HEK293 (cell line): ENCODE measurements around the gene PIP4K2C.
A peak's percentile ranks its signal among the peaks of the same experiment; 100 is the strongest.

Experiments used
- GFI1B ChIP-seq: fragments of 450-650 bp; formaldehyde crosslinking; IDR thresholded peaks from 2 replicates; pipeline ENCODE4 v1.5.1; 2016; ENCODE audit warnings: missing biosample characterization, missing genetic modification characterization
- KLF10 ChIP-seq: fragments of 450-650 bp; IDR thresholded peaks from 2 replicates; pipeline ENCODE4 v1.5.1; 2018; ENCODE audit warnings: missing biosample characterization, mild to moderate bottlenecking, missing genetic modification characterization
- KLF16 ChIP-seq: fragments of 450-650 bp; formaldehyde crosslinking; IDR thresholded peaks from 2 replicates; pipeline ENCODE4 v1.5.1; 2017; ENCODE audit warnings: missing biosample characterization, missing genetic modification characterization
- PRDM1 ChIP-seq: fragments of 450-650 bp; formaldehyde crosslinking; IDR thresholded peaks from 2 replicates; pipeline ENCODE4; 2016; ENCODE audit warnings: missing biosample characterization, missing genetic modification characterization
- SP2 ChIP-seq: fragments of 450-650 bp; formaldehyde crosslinking; IDR thresholded peaks from 2 replicates; pipeline ENCODE4 v1.5.1; 2016; ENCODE audit warnings: missing biosample characterization, missing genetic modification characterization
- ZBTB21 ChIP-seq: fragments of 450-650 bp; formaldehyde crosslinking; IDR thresholded peaks from 2 replicates; pipeline ENCODE4 v1.5.1; 2017; ENCODE audit warnings: missing biosample characterization, missing genetic modification characterization
- ZEB2 ChIP-seq: fragments of 450-650 bp; formaldehyde crosslinking; IDR thresholded peaks from 2 replicates; pipeline ENCODE4 v1.5.1; 2016; ENCODE audit warnings: missing biosample characterization, missing genetic modification characterization
- ZNF146 ChIP-seq: fragments of 450-650 bp; formaldehyde crosslinking; IDR thresholded peaks from 2 replicates; pipeline ENCODE4 v1.5.1; 2016; ENCODE audit warnings: missing biosample characterization, missing genetic modification characterization
- ZNF157 ChIP-seq: fragments of 450-650 bp; formaldehyde crosslinking; IDR thresholded peaks from 2 replicates; pipeline ENCODE4 v1.5.1; 2016; ENCODE audit warnings: missing biosample characterization, missing genetic modification characterization
- ZNF223 ChIP-seq: fragments of 450-650 bp; formaldehyde crosslinking; IDR thresholded peaks from 2 replicates; pipeline ENCODE4 v1.5.1; 2016; ENCODE audit warnings: missing biosample characterization, missing genetic modification characterization
- ZNF548 ChIP-seq: fragments of 450-650 bp; formaldehyde crosslinking; IDR thresholded peaks from 2 replicates; pipeline ENCODE4 v1.5.1; 2016; ENCODE audit warnings: missing biosample characterization, missing genetic modification characterization
- ZNF585B ChIP-seq: fragments of 450-650 bp; formaldehyde crosslinking; IDR thresholded peaks from 2 replicates; pipeline ENCODE4 v1.5.1; 2016; ENCODE audit warnings: missing biosample characterization, missing genetic modification characterization
- ZNF624 ChIP-seq: fragments of 450-650 bp; formaldehyde crosslinking; IDR thresholded peaks from 2 replicates; pipeline ENCODE4 v1.5.1; 2017; ENCODE audit warnings: missing biosample characterization, missing genetic modification characterization
- ZNF791 ChIP-seq: fragments of 450-650 bp; formaldehyde crosslinking; IDR thresholded peaks from 2 replicates; pipeline ENCODE4 v1.5.1; 2016; ENCODE audit warnings: missing biosample characterization, missing genetic modification characterization
- TF ChIP-seq, protein P1 (sequence below): fragments of 450-650 bp; formaldehyde crosslinking; IDR thresholded peaks from 2 replicates; pipeline ENCODE4 v1.5.1; 2016; ENCODE audit warnings: missing biosample characterization, missing genetic modification characterization
- TF ChIP-seq, protein P2 (sequence below): fragments of 450-650 bp; formaldehyde crosslinking; IDR thresholded peaks from 2 replicates; pipeline ENCODE4 v1.5.1; 2016; ENCODE audit warnings: missing biosample characterization, missing genetic modification characterization
- TF ChIP-seq, protein P3 (sequence below): sonication (generic); formaldehyde crosslinking; IDR thresholded peaks from 2 replicates; pipeline ENCODE4 v1.8.1; 2022; ENCODE audit warnings: mild to moderate bottlenecking, moderate library complexity, missing genetic modification reagents
- TF ChIP-seq, protein P4 (sequence below): fragments of 450-650 bp; formaldehyde crosslinking; IDR thresholded peaks from 2 replicates; pipeline ENCODE4 v1.5.1; 2016; ENCODE audit warnings: missing biosample characterization, missing genetic modification characterization
- TF ChIP-seq, protein P5 (sequence below): fragments of 450-650 bp; formaldehyde crosslinking; IDR thresholded peaks from 2 replicates; pipeline ENCODE4 v1.5.1; 2016; ENCODE audit warnings: missing biosample characterization, missing genetic modification characterization
- TF ChIP-seq, protein P6 (sequence below): fragments of 450-650 bp; IDR thresholded peaks from 2 replicates; pipeline ENCODE4 v1.5.1; 2018; ENCODE audit warnings: missing biosample characterization, missing genetic modification characterization

PIP4K2C gene

DNA sequence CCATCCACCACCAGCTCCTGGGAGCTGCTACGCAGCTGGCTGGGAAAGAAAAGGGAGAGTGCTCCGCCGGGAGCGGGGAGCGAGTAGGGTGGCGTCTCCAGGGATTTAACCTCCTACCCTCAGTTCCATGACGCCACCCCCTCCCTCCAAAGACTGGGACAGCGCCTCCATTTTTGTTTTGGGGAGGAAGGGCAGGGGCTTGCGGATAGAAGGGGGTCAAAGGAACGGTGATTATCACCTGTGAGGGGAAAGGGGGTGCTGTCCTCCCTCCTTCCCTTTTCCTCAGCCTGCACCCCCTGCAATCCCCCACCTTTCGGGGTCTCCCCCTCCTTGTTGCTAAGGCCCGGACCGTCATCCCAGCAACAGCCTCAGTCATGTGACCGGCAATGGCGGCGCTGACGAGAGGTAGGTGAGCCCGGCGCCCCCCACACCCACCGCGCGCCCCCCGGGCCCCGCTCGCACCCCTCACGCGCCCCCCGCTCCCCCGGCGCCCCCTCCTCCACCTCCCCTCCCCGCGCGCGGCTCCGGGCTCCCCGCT is 13.5 kb downstream of the PIP4K2C start, which contains the start of gene DTX3 (continued):
- TF ChIP-seq ZEB2 (no peak), ZNF223 (peak; percentile 98), ZNF585B (no peak), GFI1B (tag by site-specific recombination) (no peak), ZNF157 (tag by site-specific recombination) (no peak), ZNF548 (tag by site-specific recombination) (no peak), ZNF791 (tag by site-specific recombination) (no peak), PRDM1 (tag by site-specific recombination) (no peak), ZNF146 (no peak), KLF10 (tag by site-specific recombination) (no peak), KLF16 (tag by site-specific recombination) (peak; percentile 52; the same call in 1 of the 2 replicates), ZNF624 (no peak), SP2 (tag by site-specific recombination) (no peak), ZBTB21 (tag by site-specific recombination) (peak; percentile 62)
- TF ChIP-seq, protein P1, sequence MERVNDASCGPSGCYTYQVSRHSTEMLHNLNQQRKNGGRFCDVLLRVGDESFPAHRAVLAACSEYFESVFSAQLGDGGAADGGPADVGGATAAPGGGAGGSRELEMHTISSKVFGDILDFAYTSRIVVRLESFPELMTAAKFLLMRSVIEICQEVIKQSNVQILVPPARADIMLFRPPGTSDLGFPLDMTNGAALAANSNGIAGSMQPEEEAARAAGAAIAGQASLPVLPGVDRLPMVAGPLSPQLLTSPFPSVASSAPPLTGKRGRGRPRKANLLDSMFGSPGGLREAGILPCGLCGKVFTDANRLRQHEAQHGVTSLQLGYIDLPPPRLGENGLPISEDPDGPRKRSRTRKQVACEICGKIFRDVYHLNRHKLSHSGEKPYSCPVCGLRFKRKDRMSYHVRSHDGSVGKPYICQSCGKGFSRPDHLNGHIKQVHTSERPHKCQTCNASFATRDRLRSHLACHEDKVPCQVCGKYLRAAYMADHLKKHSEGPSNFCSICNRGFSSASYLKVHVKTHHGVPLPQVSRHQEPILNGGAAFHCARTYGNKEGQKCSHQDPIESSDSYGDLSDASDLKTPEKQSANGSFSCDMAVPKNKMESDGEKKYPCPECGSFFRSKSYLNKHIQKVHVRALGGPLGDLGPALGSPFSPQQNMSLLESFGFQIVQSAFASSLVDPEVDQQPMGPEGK (tag by site-specific recombination) = peak; percentile 72
- TF ChIP-seq, protein P2, sequence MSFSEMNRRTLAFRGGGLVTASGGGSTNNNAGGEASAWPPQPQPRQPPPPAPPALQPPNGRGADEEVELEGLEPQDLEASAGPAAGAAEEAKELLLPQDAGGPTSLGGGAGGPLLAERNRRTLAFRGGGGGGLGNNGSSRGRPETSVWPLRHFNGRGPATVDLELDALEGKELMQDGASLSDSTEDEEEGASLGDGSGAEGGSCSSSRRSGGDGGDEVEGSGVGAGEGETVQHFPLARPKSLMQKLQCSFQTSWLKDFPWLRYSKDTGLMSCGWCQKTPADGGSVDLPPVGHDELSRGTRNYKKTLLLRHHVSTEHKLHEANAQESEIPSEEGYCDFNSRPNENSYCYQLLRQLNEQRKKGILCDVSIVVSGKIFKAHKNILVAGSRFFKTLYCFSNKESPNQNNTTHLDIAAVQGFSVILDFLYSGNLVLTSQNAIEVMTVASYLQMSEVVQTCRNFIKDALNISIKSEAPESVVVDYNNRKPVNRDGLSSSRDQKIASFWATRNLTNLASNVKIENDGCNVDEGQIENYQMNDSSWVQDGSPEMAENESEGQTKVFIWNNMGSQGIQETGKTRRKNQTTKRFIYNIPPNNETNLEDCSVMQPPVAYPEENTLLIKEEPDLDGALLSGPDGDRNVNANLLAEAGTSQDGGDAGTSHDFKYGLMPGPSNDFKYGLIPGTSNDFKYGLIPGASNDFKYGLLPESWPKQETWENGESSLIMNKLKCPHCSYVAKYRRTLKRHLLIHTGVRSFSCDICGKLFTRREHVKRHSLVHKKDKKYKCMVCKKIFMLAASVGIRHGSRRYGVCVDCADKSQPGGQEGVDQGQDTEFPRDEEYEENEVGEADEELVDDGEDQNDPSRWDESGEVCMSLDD (tag by site-specific recombination) = peak; percentile 96
- TF ChIP-seq, protein P3, sequence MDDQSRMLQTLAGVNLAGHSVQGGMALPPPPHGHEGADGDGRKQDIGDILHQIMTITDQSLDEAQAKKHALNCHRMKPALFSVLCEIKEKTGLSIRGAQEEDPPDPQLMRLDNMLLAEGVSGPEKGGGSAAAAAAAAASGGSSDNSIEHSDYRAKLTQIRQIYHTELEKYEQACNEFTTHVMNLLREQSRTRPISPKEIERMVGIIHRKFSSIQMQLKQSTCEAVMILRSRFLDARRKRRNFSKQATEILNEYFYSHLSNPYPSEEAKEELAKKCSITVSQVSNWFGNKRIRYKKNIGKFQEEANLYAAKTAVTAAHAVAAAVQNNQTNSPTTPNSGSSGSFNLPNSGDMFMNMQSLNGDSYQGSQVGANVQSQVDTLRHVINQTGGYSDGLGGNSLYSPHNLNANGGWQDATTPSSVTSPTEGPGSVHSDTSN (CRISPR knock-in tag) = no peak
- TF ChIP-seq, protein P4, sequence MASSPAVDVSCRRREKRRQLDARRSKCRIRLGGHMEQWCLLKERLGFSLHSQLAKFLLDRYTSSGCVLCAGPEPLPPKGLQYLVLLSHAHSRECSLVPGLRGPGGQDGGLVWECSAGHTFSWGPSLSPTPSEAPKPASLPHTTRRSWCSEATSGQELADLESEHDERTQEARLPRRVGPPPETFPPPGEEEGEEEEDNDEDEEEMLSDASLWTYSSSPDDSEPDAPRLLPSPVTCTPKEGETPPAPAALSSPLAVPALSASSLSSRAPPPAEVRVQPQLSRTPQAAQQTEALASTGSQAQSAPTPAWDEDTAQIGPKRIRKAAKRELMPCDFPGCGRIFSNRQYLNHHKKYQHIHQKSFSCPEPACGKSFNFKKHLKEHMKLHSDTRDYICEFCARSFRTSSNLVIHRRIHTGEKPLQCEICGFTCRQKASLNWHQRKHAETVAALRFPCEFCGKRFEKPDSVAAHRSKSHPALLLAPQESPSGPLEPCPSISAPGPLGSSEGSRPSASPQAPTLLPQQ (tag by site-specific recombination) = no peak
- TF ChIP-seq, protein P5, sequence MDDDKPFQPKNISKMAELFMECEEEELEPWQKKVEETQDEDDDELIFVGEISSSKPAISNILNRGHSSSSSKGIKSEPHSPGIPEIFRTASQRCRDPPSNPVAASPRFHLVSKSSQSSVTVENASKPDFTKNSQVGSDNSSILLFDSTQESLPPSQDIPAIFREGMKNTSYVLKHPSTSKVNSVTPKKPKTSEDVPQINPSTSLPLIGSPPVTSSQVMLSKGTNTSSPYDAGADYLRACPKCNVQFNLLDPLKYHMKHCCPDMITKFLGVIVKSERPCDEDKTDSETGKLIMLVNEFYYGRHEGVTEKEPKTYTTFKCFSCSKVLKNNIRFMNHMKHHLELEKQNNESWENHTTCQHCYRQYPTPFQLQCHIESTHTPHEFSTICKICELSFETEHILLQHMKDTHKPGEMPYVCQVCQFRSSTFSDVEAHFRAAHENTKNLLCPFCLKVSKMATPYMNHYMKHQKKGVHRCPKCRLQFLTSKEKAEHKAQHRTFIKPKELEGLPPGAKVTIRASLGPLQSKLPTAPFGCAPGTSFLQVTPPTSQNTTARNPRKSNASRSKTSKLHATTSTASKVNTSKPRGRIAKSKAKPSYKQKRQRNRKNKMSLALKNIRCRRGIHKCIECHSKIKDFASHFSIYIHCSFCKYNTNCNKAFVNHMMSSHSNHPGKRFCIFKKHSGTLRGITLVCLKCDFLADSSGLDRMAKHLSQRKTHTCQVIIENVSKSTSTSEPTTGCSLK (tag by site-specific recombination) = no peak
- TF ChIP-seq, protein P6, sequence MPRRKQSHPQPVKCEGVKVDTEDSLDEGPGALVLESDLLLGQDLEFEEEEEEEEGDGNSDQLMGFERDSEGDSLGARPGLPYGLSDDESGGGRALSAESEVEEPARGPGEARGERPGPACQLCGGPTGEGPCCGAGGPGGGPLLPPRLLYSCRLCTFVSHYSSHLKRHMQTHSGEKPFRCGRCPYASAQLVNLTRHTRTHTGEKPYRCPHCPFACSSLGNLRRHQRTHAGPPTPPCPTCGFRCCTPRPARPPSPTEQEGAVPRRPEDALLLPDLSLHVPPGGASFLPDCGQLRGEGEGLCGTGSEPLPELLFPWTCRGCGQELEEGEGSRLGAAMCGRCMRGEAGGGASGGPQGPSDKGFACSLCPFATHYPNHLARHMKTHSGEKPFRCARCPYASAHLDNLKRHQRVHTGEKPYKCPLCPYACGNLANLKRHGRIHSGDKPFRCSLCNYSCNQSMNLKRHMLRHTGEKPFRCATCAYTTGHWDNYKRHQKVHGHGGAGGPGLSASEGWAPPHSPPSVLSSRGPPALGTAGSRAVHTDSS (tag by site-specific recombination) = no peak
